Stimulated activated effector memory CD8-positive, alpha-beta T cell treated with anti-CD3 and anti-CD28 coated beads, Interleukin-12 subunit alpha, Interleukin-12 subunit beta, amount 100 ng/mL, for 72 hours (primary cell): ENCODE results near the gene ARHGEF3.

Source experiments
- ATAC-seq: fragments of 150-1000 bp; cut with Tn5 transposase; 2 replicates; pipeline ENCODE4 v1.10.0; 2021
- DNase-seq, 2 donors: peaks; one replicate each; pipeline ENCODE4 v3.0.0; 2021 to 2022; ENCODE audit warnings: low spot score in 2 of 2
- H3K27ac Mint-ChIP-seq: one replicate; pipeline ENCODE4 v1.8.0; 2022; ENCODE audit warnings: mild to moderate bottlenecking, mixed read lengths
- H3K36me3 Mint-ChIP-seq: one replicate; pipeline ENCODE4 v1.8.0; 2022; ENCODE audit warnings: mild to moderate bottlenecking, mixed read lengths
- H3K4me1 Mint-ChIP-seq: one replicate; pipeline ENCODE4 v1.8.0; 2022; ENCODE audit warnings: mixed read lengths
- H3K4me3 Mint-ChIP-seq: one replicate; pipeline ENCODE4 v1.8.0; 2022; ENCODE audit warnings: mild to moderate bottlenecking, mixed read lengths
- H3K9me3 Mint-ChIP-seq: one replicate; pipeline ENCODE4 v1.8.0; 2022; ENCODE audit warnings: mixed read lengths

The ARHGEF3 gene

GRCh38 chr3:56683122-56683817 lies 118.5 kb downstream of the ARHGEF3 start, which contains the start of gene TASOR:
TASOR (minus strand) TSS chr3:56683265; CDS start chr3:56683006, 259 bp downstream.
- H3K4me1 Mint-ChIP-seq: peaks cover 22% of the 10 kb centered on the region
- H3K36me3 Mint-ChIP-seq: peaks cover 51% of the 10 kb centered on the region
- H3K4me3 Mint-ChIP-seq: peak within 1 kb of the TSS; percentile 93
- ATAC-seq (peak; percentile 93), DNase-seq (peak; percentile 81 to 90)
- no peaks in the 10 kb centered on the region for H3K9me3 Mint-ChIP-seq
- peak within 1 kb of the TSS; percentile 98 for H3K27ac Mint-ChIP-seq

- DNase-seq: peak; percentile 69 to 89
- peaks cover 57% of the 10 kb centered on the region for H3K36me3 Mint-ChIP-seq
- peaks cover 28% of the 10 kb centered on the region for H3K4me1 Mint-ChIP-seq
- ATAC-seq: peak; percentile 87
- no peaks in the 10 kb centered on the region for H3K9me3 Mint-ChIP-seq
- H3K4me3 Mint-ChIP-seq: peak overlapping the region; percentile 93
- peak overlapping the region; percentile 98 for H3K27ac Mint-ChIP-seq
These were observed 119.2 kb downstream of the ARHGEF3 start for GRCh38 chr3:56682462-56683121.

GRCh38 chr3:56681984-56682461 lies 119.7 kb downstream of the ARHGEF3 start:
- ATAC-seq (no peak), DNase-seq (no peak)
- H3K9me3 Mint-ChIP-seq: no peaks in the 10 kb centered on the region
- peak overlapping the region; percentile 98 for H3K27ac Mint-ChIP-seq
- peaks cover 60% of the 10 kb centered on the region for H3K36me3 Mint-ChIP-seq
- peaks cover 33% of the 10 kb centered on the region for H3K4me1 Mint-ChIP-seq
- H3K4me3 Mint-ChIP-seq: peak overlapping the region; percentile 93

GRCh38 chr3:56680054-56680580 lies 121.6 kb downstream of the ARHGEF3 start:
- H3K4me3 Mint-ChIP-seq: no peak overlapping the region

More at GRCh38 chr3:56680054-56680580, 121.6 kb downstream of the ARHGEF3 start:
- Mint-ChIP-seq H3K27ac (no peak overlapping the region), H3K4me1 (peaks cover 41% of the 10 kb centered on the region), H3K36me3 (peaks cover 60% of the 10 kb centered on the region), H3K9me3 (no peaks in the 10 kb centered on the region)
- no peak for DNase-seq
- no peak for ATAC-seq
